Medulla oblongata (tissue), 1 donor: ENCODE data around the gene GSG1L.

Experiments
- DNase-seq: peaks from one replicate; pipeline ENCODE4 v3.0.0-alpha.2; 2015; ENCODE audit errors: extremely low spot score

Gene GSG1L

GRCh38 chr16:27820646-27821345 lies 242.7 kb downstream of the GSG1L start:
- DNase-seq, result no peak

GRCh38 chr16:27819881-27820610 lies 243.5 kb downstream of the GSG1L start:
- DNase-seq, result no peak

- no peak for DNase-seq
Observed at GRCh38 chr16:27819356-27819755, 244.2 kb downstream of the GSG1L start.

GRCh38 chr16:27818246-27818645 lies 245.3 kb downstream of the GSG1L start:
- no peak for DNase-seq

- DNase-seq, result no peak
Observed at GRCh38 chr16:27817038-27817437, 246.5 kb downstream of the GSG1L start.

- DNase-seq, result peak; percentile 71
Observed at GRCh38 chr16:27816561-27816960, 247.0 kb downstream of the GSG1L start.

GRCh38 chr16:27813591-27813990 lies 249.9 kb downstream of the GSG1L start:
- no peak for DNase-seq

- DNase-seq, result no peak
Observed at GRCh38 chr16:27811881-27812280, 251.6 kb downstream of the GSG1L start.

GRCh38 chr16:27806986-27807385 lies 256.5 kb downstream of the GSG1L start:
- DNase-seq, result no peak

- no peak for DNase-seq
Observed at GRCh38 chr16:27806388-27806787, 257.1 kb downstream of the GSG1L start.

- DNase-seq, result no peak
Observed at GRCh38 chr16:27805828-27806351, 257.6 kb downstream of the GSG1L start.

- DNase-seq, result no peak
Observed at GRCh38 chr16:27803775-27804549, 259.6 kb downstream of the GSG1L start.

- no peak for DNase-seq
Observed at GRCh38 chr16:27802664-27803439, 260.7 kb downstream of the GSG1L start.

GRCh38 chr16:27801289-27801945 lies 262.1 kb downstream of the GSG1L start:
- DNase-seq, result no peak

- DNase-seq, result no peak
Observed at GRCh38 chr16:27800817-27801216, 262.7 kb downstream of the GSG1L start.

- DNase-seq, result no peak
Observed at GRCh38 chr16:27799896-27800295, 263.6 kb downstream of the GSG1L start.

- peak; percentile 51 for DNase-seq
Observed at GRCh38 chr16:27798241-27798640, 265.3 kb downstream of the GSG1L start.

GRCh38 chr16:27795992-27796614 lies 267.4 kb downstream of the GSG1L start:
- DNase-seq, result no peak

GRCh38 chr16:27793249-27793622 lies 270.3 kb downstream of the GSG1L start:
- no peak for DNase-seq

- no peak for DNase-seq
Observed at GRCh38 chr16:27792486-27793248, 270.8 kb downstream of the GSG1L start.
